ENCODE measurements around the gene TMEM150C.
"Not testable (repeated sequence)": the region's sequence is repeated elsewhere in the genome, so short reads cannot be mapped to it uniquely, and the experiment has no call there.

Gene TMEM150C

GRCh38 chr4:82547850-82548249 lies 13.9 kb downstream of the TMEM150C start:
- H3K9me3 ChIP-seq (ENCODE audit: control insufficient read depth, insufficient read depth, low read length): not testable (repeated sequence)
- no CpG with 5 or more reads among the region's 3 CpGs for WGBS (ENCODE audit: insufficient coverage, insufficient read length)

GRCh38 chr4:82543131-82543530 lies 18.7 kb downstream of the TMEM150C start:
- DNase-seq (ENCODE audit: low read depth, low spot score): no peak

More at GRCh38 chr4:82547850-82548249, 13.9 kb downstream of the TMEM150C start:
- not testable (repeated sequence) for H3K27me3 ChIP-seq (ENCODE audit: control insufficient read depth, insufficient read depth, low read length); H3K27ac ChIP-seq (ENCODE audit: low read length); H3K4me3 ChIP-seq (ENCODE audit: low read length); H3K36me3 ChIP-seq (ENCODE audit: control insufficient read depth, insufficient read depth, low read length); H3K4me1 ChIP-seq (ENCODE audit: control insufficient read depth, insufficient read depth, low read length); DNase-seq (ENCODE audit: low read depth, low spot score)

GRCh38 chr4:82542642-82543041 lies 19.1 kb downstream of the TMEM150C start:
- H3K36me3 ChIP-seq (ENCODE audit: control insufficient read depth, insufficient read depth, low read length): no peaks in the 10 kb centered on the region
- no peak overlapping the region for H3K27ac ChIP-seq (ENCODE audit: low read length)
- no peak overlapping the region for H3K4me3 ChIP-seq (ENCODE audit: low read length)
- H3K9me3 ChIP-seq (ENCODE audit: control insufficient read depth, insufficient read depth, low read length): no peaks in the 10 kb centered on the region
- H3K4me1 ChIP-seq (ENCODE audit: control insufficient read depth, insufficient read depth, low read length): no peaks in the 10 kb centered on the region
- no peaks in the 10 kb centered on the region for H3K27me3 ChIP-seq (ENCODE audit: control insufficient read depth, insufficient read depth, low read length)
- no peak for DNase-seq (ENCODE audit: low read depth, low spot score)
- no CpG with 5 or more reads among the region's 3 CpGs for WGBS (ENCODE audit: insufficient coverage, insufficient read length)

More at GRCh38 chr4:82543131-82543530, 18.7 kb downstream of the TMEM150C start:
- Histone ChIP-seq H3K36me3 (ENCODE audit: control insufficient read depth, insufficient read depth, low read length) (no peaks in the 10 kb centered on the region), H3K27ac (ENCODE audit: low read length) (no peak overlapping the region), H3K4me1 (ENCODE audit: control insufficient read depth, insufficient read depth, low read length) (no peaks in the 10 kb centered on the region), H3K27me3 (ENCODE audit: control insufficient read depth, insufficient read depth, low read length) (no peaks in the 10 kb centered on the region), H3K4me3 (ENCODE audit: low read length) (no peak overlapping the region), H3K9me3 (ENCODE audit: control insufficient read depth, insufficient read depth, low read length) (no peaks in the 10 kb centered on the region)
- WGBS (ENCODE audit: insufficient coverage, insufficient read length): no CpG with 5 or more reads among the region's 1 CpG

GRCh38 chr4:82529322-82529721 lies 32.5 kb downstream of the TMEM150C start:
- Histone ChIP-seq H3K27me3 (ENCODE audit: control insufficient read depth, insufficient read depth, low read length) (no peaks in the 10 kb centered on the region), H3K9me3 (ENCODE audit: control insufficient read depth, insufficient read depth, low read length) (no peaks in the 10 kb centered on the region), H3K4me1 (ENCODE audit: control insufficient read depth, insufficient read depth, low read length) (peaks cover 3% of the 10 kb centered on the region; the same call in 1 of the 2 replicates), H3K4me3 (ENCODE audit: low read length) (no peak overlapping the region), H3K27ac (ENCODE audit: low read length) (no peak overlapping the region), H3K36me3 (ENCODE audit: control insufficient read depth, insufficient read depth, low read length) (no peaks in the 10 kb centered on the region)
- DNase-seq (ENCODE audit: low read depth, low spot score): no peak
- no CpG with 5 or more reads among the region's 3 CpGs for WGBS (ENCODE audit: insufficient coverage, insufficient read length)

- Histone ChIP-seq H3K27ac (ENCODE audit: low read length) (no peak overlapping the region), H3K27me3 (ENCODE audit: control insufficient read depth, insufficient read depth, low read length) (no peaks in the 10 kb centered on the region), H3K9me3 (ENCODE audit: control insufficient read depth, insufficient read depth, low read length) (no peaks in the 10 kb centered on the region), H3K4me1 (ENCODE audit: control insufficient read depth, insufficient read depth, low read length) (peaks cover 3% of the 10 kb centered on the region; the same call in 1 of the 2 replicates), H3K36me3 (ENCODE audit: control insufficient read depth, insufficient read depth, low read length) (no peaks in the 10 kb centered on the region), H3K4me3 (ENCODE audit: low read length) (no peak overlapping the region)
- no CpG with 5 or more reads among the region's 4 CpGs for WGBS (ENCODE audit: insufficient coverage, insufficient read length)
- no peak for DNase-seq (ENCODE audit: low read depth, low spot score)
Observed at GRCh38 chr4:82528868-82529267, 32.9 kb downstream of the TMEM150C start.

- Histone ChIP-seq H3K27ac (ENCODE audit: low read length) (no peak overlapping the region), H3K27me3 (ENCODE audit: control insufficient read depth, insufficient read depth, low read length) (no peaks in the 10 kb centered on the region), H3K36me3 (ENCODE audit: control insufficient read depth, insufficient read depth, low read length) (no peaks in the 10 kb centered on the region), H3K4me3 (ENCODE audit: low read length) (no peak overlapping the region), H3K4me1 (ENCODE audit: control insufficient read depth, insufficient read depth, low read length) (peaks cover 3% of the 10 kb centered on the region; the same call in 1 of the 2 replicates), H3K9me3 (ENCODE audit: control insufficient read depth, insufficient read depth, low read length) (no peaks in the 10 kb centered on the region)
- no CpG with 5 or more reads among the region's 2 CpGs for WGBS (ENCODE audit: insufficient coverage, insufficient read length)
- DNase-seq (ENCODE audit: low read depth, low spot score): no peak
Observed at GRCh38 chr4:82528074-82528473, 33.7 kb downstream of the TMEM150C start.

- no peaks in the 10 kb centered on the region for H3K9me3 ChIP-seq (ENCODE audit: control insufficient read depth, insufficient read depth, low read length)
- H3K27ac ChIP-seq (ENCODE audit: low read length): no peak overlapping the region
- H3K4me3 ChIP-seq (ENCODE audit: low read length): no peak overlapping the region
- H3K27me3 ChIP-seq (ENCODE audit: control insufficient read depth, insufficient read depth, low read length): no peaks in the 10 kb centered on the region
- no peaks in the 10 kb centered on the region for H3K36me3 ChIP-seq (ENCODE audit: control insufficient read depth, insufficient read depth, low read length)
- DNase-seq (ENCODE audit: low read depth, low spot score): no peak
- WGBS (ENCODE audit: insufficient coverage, insufficient read length): no CpG with 5 or more reads among the region's 4 CpGs
- peaks cover 3% of the 10 kb centered on the region; the same call in 1 of the 2 replicates for H3K4me1 ChIP-seq (ENCODE audit: control insufficient read depth, insufficient read depth, low read length)
Observed at GRCh38 chr4:82525307-82525911, 36.4 kb downstream of the TMEM150C start.

GRCh38 chr4:82524570-82525152 lies 37.1 kb downstream of the TMEM150C start:
- Histone ChIP-seq H3K4me1 (ENCODE audit: control insufficient read depth, insufficient read depth, low read length) (peaks cover 3% of the 10 kb centered on the region; the same call in 1 of the 2 replicates), H3K27ac (ENCODE audit: low read length) (no peak overlapping the region), H3K4me3 (ENCODE audit: low read length) (no peak overlapping the region), H3K27me3 (ENCODE audit: control insufficient read depth, insufficient read depth, low read length) (no peaks in the 10 kb centered on the region), H3K36me3 (ENCODE audit: control insufficient read depth, insufficient read depth, low read length) (no peaks in the 10 kb centered on the region), H3K9me3 (ENCODE audit: control insufficient read depth, insufficient read depth, low read length) (no peaks in the 10 kb centered on the region)
- no peak for DNase-seq (ENCODE audit: low read depth, low spot score)
- no CpG with 5 or more reads among the region's 6 CpGs for WGBS (ENCODE audit: insufficient coverage, insufficient read length)

- Histone ChIP-seq H3K9me3 (ENCODE audit: control insufficient read depth, insufficient read depth, low read length) (no peaks in the 10 kb centered on the region), H3K4me3 (ENCODE audit: low read length) (no peak overlapping the region), H3K4me1 (ENCODE audit: control insufficient read depth, insufficient read depth, low read length) (peaks cover 3% of the 10 kb centered on the region; the same call in 1 of the 2 replicates), H3K27ac (ENCODE audit: low read length) (no peak overlapping the region), H3K27me3 (ENCODE audit: control insufficient read depth, insufficient read depth, low read length) (no peaks in the 10 kb centered on the region), H3K36me3 (ENCODE audit: control insufficient read depth, insufficient read depth, low read length) (no peaks in the 10 kb centered on the region)
- WGBS (ENCODE audit: insufficient coverage, insufficient read length): no CpG with 5 or more reads among the region's 9 CpGs
- no peak for DNase-seq (ENCODE audit: low read depth, low spot score)
Observed at GRCh38 chr4:82523179-82523578, 38.6 kb downstream of the TMEM150C start.

- no CpG with 5 or more reads among the region's 4 CpGs for WGBS (ENCODE audit: insufficient coverage, insufficient read length)
- Histone ChIP-seq H3K4me1 (ENCODE audit: control insufficient read depth, insufficient read depth, low read length) (peaks cover 3% of the 10 kb centered on the region; the same call in 1 of the 2 replicates), H3K36me3 (ENCODE audit: control insufficient read depth, insufficient read depth, low read length) (no peaks in the 10 kb centered on the region), H3K4me3 (ENCODE audit: low read length) (no peak overlapping the region), H3K27me3 (ENCODE audit: control insufficient read depth, insufficient read depth, low read length) (no peaks in the 10 kb centered on the region), H3K9me3 (ENCODE audit: control insufficient read depth, insufficient read depth, low read length) (no peaks in the 10 kb centered on the region), H3K27ac (ENCODE audit: low read length) (no peak overlapping the region)
- no peak for DNase-seq (ENCODE audit: low read depth, low spot score)
Observed at GRCh38 chr4:82522472-82522871, 39.3 kb downstream of the TMEM150C start.

GRCh38 chr4:82521283-82521682 lies 40.5 kb downstream of the TMEM150C start:
- H3K27ac ChIP-seq (ENCODE audit: low read length): no peak overlapping the region
- H3K4me1 ChIP-seq (ENCODE audit: control insufficient read depth, insufficient read depth, low read length): peaks cover 3% of the 10 kb centered on the region; the same call in 1 of the 2 replicates
- no CpG with 5 or more reads among the region's 2 CpGs for WGBS (ENCODE audit: insufficient coverage, insufficient read length)
- H3K9me3 ChIP-seq (ENCODE audit: control insufficient read depth, insufficient read depth, low read length): no peaks in the 10 kb centered on the region
- no peaks in the 10 kb centered on the region for H3K36me3 ChIP-seq (ENCODE audit: control insufficient read depth, insufficient read depth, low read length)
- H3K4me3 ChIP-seq (ENCODE audit: low read length): no peak overlapping the region
- no peaks in the 10 kb centered on the region for H3K27me3 ChIP-seq (ENCODE audit: control insufficient read depth, insufficient read depth, low read length)
- no peak for DNase-seq (ENCODE audit: low read depth, low spot score)

Data from iPS DF 6.9 (cell line).